DMS53 treated with DMSO at 0.1 percent for 48 hours (cell line): ENCODE data around the gene MTPN.

Experiments used
- DNase-seq: peaks from one replicate; lab custom pipeline; 2025; ENCODE audit not compliant: unreplicated experiment; lab: John Stamatoyannopoulos, UW

MTPN gene

DNA sequence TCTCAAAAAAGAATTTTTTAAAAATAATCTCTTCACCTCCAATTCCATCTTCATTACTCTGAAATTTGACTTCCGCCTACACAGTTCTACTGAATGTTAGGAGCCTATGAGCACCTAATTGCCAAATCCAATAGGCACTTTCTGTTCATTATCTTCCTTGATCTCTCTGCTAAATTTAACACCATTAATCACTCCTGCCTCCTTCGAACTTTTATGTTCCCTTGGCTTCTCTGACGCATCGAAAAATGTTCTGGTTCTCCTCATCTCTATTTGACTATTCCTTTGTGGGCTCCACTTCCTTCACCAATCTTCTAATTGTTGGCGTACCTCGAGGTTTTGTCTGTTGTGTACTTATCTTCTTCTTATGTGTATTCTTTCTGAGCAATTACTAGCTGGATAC is 87.3 kb downstream of the MTPN start:
- no peak for DNase-seq

DNA sequence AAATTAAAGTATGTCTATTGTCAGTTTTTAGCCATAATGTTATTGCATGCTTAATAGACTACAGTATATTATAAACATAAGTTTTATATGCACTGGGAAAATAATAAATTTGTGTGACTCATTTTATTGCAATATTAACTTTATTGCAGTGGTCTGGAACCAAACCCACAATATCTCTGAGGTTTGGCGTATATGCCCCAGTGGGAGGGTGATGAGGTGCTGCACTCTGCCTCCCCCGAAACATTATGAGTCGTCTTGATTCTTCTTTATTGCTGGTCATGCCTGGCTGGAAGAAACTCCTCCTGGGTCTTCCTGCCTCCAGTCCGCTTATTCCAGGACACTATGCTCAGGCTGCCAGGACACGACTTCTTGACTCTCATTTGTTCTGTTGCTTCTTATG is 88.4 kb downstream of the MTPN start:
- no peak for DNase-seq

DNA sequence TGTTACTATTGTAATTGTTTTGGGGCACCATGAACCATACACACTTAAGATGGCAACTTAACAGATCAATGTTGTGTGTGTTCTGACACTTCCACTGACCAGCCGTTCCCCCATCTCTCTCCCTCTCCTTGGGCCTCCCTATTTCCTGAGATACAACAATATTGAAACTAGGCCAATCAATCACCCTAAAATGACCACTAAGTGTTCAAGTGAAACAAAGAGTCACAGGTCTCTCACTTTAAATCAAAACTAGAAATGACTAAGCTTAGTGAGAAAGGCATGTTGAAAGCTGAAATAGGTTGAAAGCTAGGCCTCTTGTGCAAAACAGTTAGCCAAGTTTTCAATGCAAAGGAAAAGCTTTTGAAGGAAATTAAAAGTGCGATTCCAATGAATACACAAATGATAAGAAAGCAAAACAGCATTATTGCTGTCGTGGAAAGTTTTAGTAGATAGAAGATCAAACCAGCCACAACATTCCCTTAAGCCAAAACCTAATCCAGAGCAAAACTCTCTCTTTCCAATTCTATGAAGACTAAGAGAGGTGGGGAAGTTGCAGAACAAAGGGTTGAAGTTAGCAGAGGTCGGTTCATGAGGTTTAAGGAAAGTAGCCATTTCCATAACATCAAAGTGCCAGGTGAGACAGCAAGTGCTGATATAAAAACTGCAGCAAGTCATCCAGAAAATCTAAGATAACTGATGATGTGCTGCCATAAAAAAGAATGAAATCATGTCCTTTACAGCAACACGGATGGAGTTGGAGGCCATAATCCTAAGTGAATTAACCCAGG is 90.6 kb downstream of the MTPN start:
- no peak for DNase-seq

DNA sequence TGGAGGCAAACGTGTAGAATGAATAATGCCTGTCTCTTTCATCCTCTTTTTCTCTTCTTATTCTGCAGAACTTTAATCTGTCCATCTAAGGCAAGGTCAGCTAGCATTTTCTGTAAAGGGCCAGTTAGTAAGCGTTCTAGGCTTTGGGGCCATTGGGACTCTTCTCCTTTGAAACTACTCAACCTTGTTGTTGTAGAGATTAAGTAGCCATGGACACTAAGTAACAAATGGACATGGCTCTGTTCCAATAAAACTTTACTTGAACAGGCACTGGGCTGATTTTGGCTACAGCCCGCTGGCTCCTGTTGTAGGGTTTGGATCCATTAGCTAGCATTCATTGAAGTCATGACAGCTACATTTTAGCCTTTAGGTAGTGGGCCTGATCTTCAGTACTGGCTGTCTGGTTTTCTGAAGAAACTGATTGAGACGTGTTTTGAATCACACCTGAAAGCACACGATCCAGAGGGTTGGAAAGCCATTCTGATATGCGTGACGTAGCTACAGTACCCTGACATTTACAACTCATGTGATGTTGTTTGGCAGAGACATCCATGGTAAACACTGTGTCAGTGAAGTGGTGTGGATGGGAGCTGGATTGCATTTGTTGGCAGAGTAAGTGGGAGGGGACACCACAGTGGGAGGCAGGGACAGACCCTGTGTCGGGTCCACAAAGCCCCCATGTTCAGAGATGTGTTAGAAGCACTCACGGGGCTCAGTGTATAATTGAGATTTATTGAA is 92.5 kb downstream of the MTPN start:
- DNase-seq = no peak

DNA sequence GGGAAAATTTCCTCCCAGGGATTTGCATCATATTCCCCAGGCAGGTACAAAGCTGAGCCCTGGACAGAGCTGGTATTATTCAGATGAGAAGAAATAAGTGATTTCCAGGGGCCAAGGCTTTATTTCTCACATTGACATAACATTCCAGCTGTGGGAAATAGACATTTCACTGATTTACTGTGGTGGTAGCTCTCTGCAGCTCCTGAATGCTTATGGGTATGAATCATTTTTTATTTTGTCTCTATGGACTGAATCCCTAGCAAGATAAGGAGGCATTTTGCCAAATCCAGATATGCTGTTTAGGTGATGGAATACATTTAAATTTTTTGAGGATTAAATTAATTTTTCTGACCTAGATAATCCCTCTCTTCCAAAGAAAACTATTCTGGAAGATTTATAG is 97.9 kb downstream of the MTPN start:
- no peak for DNase-seq

DNA sequence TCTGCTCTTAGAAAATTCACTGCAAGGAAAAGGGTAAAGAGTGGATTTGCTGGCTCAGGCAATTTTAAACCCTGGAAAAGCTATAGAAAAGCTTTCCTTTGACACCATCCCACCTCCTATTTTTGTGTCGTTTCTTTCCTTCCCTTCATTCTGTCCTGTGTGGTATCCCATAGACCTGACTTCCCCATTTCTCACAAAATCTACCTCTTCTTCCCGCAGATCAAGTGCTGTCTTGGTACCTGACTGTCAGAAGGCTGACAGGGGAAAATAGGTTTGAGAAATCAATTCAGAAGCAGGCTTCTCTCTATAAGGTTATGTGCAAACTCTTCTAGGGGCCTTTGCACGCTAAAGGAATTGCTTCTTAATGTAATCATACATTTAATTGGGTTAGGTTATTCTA is 98.9 kb downstream of the MTPN start:
- no peak for DNase-seq

DNA sequence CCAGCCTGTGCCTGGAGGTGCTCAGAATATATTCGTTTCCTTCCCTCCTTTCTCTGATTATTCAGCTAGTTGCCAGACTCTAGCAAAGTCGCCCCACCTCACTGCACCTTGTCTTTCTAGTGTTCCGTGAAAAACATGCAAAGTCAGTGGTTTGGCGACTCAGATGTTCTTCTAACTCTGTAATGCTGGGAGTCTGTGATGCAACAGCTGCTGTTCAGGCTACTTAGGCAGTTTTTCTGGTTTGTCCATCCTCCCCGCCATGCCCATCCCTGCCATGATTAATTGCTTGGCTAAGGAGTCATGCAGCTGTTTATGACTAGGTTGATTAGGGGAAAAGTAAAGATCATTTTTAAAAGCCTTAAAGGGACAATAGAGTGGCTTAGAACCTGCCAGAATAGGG is 99.4 kb downstream of the MTPN start:
- peak; percentile 52 for DNase-seq
